ELF-1 (cell line): ENCODE measurements around the gene ITGA8.
A peak's percentile ranks its signal among the peaks of the same experiment; 100 is the strongest.
"Not testable (repeated sequence)": the region's sequence is repeated elsewhere in the genome, so short reads cannot be mapped to it uniquely, and the experiment has no call there.

ENCODE experiments used
- DNase-seq: peaks from one replicate; pipeline ENCODE4 v3.0.0-alpha.2; 2016; ENCODE audit warnings: low read depth, low spot score

The ITGA8 gene

DNA sequence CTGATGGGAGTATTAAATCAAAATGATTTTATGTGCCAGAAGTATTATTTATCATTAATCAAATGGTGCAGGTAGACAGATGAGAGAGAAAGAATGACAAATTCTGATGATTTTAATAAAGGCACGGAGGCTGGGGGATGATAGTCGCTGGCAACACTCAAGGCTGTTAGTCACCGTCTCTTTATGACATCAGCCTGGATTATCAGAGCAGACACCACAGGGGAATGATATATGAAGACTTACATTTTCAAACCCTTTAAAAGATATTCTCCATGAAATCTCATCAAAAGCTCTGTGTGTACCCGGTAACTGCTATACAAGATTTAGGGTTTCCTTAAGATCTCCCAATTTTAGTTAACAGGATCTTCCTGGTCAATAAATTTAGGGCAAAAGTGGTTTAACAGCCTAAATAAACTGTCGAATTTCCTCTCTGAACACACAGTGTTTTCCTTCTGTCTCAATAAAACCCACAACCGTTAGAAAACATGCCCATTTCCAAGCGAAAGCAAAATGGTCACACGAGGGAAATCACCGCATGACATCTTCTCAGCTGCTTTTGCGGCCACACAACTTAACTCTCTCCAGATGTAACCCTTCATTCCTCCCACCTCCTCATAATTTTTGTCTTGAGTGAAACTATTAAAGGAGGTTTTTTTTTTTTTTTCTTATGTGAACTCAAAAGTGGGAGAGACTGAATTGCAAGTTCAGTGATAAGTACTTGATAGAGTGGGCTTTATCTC, 215.5 kb downstream of the ITGA8 start:
- DNase-seq: no peak

DNA sequence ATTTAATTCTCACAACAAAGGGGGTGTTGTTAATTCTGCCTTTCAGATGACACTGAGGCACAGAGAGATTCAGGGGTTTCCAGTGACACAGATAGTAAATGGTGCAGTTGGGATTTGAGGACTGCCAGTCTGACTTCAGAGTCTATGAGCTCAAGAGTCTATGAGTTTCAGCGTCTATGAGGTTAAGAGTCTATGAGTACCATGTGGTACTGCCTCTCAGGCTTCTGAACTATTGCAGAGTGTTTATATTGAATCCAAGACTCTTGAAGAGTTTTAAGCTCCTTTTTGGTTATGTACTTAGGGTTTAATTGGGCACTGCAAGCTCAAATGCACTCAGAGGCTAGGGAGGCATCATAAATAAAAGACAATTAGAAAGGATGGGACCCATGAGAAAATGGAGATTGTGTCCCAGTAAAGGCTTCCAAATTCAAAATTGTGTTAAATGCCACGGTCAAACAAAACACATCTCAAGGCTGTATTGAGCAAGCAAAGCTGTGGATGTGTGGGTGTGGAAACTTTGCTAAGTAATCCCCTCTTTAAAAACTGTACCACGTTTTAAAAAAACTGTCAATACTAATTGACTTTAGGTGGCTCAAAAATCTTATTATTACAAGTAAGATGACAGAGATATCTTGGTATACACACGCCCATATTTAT, 224.7 kb downstream of the ITGA8 start:
- no peak for DNase-seq

DNA sequence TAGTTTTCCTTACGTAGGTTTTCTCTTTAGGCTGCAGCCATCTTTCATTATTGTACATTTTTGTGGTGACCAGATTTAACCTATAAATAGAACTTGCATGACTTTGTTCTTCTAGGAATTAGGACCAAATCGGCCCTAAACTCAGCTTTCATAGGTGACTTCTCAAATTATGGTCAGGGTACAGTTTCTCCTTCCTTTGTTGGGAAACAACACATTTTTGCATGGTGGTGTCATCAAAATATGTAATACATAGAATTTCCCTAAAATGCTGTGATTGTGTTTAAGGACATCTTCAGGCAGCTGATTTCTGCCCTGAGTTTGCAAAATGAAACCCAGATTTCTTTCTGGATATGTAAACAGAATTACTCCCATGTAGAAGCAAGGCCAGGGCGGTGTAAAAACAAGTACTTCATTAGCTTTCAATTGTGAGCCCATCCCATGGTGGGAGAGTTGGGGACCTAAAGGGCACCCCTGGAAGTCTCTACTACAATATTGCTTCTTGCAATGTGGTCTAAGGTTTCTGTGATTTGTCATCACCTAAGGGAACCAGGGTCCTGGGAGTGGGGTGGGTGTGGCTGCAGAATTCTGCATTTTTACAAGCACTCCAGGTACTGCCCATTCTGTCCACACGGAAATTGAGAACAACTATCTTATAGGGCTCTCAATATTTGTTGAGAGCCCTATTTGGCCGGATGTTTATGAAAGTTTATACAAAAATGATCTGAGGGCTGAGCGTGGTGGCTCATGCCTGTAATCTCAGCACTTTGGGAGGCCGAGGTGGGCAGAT, 227.7 kb downstream of the ITGA8 start:
- no peak for DNase-seq

DNA sequence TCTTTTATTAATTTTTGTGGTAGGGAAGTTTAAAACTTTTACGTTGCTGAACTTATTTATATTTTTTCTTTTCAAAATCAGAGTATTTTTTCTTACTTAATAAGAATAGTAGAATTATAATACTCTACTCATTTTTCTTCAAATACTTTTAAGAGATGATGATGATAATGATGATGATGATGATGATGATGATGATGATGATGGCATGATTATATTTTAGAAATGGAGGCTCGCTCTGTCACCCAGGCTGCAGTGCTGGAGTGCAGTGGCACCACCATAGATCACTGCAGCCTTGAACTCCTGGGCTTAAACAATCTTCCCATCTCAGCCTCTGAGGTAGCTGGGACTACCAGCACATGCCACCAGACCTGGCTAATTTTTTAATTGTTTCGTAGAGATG, 230.3 kb downstream of the ITGA8 start:
- no peak for DNase-seq

DNA sequence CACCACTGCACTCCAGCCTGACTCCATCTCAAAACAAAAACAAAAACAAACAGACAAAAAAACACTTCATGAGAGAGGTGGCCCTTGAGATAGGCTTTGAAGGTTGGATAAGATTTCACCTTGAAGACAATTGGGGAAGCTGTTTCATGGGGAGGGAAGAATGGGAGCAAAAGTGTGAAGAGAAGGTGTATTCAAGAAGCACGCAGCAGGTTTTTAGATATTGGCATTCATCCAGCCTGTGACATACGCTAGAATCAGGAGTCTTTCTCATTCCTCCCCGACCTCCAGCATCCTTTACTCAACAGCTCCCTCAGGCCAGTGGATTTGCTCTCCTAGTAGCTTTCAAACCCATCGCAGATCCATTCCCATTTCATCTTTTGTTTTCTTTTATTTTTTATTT, 232.3 kb downstream of the ITGA8 start:
- no peak for DNase-seq

DNA sequence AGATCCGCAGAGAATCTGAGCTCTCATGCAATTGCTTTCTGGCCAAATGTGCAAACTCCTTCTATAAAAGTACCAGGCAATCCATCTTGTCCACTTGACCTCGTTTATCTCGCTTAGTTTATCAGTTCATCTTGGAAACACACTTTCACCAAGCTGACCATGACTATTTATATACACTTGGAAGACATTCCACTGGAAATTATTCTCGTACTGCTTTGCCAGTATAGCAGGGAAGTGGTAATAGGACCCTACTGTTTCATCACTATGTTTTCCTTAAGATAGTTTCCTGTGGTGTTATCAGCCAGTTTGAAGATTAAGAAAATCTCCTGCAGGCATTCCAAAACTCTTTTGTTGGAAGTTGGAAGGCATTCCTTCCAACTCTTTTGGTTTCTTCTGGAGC, 233.3 kb downstream of the ITGA8 start:
- DNase-seq: no peak

DNA sequence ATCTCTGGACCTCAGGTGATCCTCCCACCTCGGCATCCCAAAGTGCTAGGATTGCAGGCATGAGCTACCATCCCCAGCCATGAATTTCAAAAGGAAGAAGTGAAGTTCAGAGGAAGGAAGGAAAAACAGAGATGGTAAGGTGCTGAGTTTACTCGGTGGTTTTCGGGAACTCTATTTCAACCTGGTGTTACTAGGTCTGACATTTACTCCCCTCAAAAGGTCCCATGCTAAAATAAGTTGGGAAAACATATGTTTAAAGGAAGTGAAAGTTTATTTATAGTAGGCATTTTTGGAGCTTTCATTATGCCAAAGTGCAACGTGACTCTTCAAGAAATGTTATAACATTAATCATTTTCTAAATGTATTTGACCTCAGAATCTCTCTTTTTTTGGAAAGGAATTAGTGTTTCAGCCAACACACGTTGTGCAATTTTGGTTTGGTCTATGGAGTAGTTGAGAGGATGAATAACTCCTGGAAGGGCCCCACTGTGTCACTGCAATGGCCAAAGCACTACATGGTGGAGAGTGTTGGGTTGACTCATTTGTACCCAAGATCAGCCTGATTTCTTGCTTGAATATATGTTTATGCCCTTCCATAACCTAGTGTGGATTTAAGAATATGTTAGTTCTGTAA, 233.9 kb downstream of the ITGA8 start:
- DNase-seq: no peak

DNA sequence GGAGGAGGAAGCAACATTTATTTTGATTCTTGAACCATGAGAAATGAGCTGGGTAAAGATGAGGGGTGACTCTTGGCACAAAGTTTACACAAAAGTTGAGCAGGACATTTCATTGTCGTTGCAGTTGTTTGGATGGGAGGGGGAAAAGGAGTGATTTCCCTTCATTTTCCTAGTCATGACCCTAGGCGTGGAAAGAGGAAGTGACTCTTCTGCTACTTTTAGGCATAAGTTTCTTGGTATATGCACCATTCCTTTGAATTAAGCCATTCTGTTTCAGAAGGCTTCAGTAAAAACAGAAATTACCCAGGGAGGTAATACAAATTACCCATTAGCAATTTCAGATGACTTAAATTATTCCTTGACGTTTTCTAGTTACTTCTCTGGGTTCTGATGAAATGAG, 234.7 kb downstream of the ITGA8 start:
- DNase-seq: no peak

DNA sequence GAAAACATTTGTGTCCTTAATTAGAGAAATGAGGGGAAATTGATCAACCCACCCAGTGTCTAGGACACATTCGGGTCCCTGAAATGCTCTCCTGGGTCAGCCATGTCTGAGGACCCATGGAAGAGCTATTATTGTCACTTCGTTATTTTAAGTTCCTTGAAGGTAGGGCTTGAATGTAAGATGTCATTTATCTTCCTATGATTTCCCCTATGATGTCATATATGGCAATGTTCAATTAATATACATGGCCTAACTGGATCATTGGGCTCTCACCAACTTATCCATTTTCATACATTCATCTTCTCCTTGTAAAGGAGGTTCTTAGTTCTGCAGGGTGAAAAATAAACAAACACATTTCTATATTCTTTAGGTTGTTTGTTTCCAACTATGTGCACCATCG, 235.6 kb downstream of the ITGA8 start:
- DNase-seq: no peak

DNA sequence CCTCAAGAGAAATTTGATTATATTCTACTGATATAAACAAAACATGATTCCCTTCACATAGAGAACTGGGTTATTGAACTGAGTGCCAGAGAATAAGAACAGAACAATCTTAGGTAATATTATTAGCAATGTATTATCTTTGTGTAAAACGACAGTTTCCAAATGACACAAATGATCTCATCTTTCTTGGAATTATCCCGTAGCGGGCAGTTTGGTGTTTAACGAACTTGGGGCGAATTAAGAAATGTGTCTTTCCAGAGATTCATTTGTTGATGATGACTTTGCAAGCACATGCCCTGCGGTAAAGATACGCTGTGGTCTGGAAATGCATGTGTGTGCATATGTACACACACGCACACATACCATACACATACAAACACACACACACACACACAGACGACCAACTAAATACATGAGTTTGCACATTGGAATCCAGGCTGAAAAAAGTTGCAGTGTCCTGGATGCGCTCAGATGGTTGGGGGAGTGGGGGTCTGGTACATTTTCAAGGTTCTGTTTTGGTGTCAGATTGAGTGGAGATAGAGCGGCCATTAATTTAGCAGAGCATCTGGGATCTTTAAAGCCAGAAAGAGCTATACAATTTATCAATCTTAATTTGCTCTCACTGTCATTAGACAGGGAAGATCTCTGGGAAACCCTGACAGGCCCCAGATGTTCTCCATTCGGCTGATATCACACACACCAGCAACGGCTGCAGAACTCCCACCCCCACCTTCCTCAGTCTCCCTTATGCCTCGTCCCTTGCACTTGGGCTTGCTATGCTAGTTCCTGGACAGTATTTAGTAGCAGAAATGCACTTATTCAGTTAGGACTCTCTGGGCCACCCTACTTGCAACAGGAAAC, 236.3 kb downstream of the ITGA8 start:
- DNase-seq: peak; percentile 52

DNA sequence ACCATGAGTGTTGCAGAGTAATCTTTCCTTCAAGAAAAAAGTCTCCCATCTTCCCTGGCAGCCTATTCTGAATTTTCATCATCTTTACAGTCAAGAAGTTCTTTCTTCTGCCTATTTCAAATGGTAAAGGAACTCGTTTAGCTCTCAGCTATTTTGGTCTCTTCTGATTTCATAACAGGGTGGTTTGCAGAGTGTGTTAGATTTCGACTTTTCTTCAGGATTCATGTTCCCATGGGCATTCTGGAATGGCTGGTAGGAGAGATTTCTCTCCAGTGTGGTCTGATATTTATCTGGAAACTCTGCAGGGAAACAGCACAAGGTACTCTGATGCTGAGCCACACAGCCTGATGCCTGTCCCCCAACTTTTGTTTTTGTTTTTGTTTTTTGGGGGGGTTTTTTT, 237.6 kb downstream of the ITGA8 start:
- no peak for DNase-seq

DNA sequence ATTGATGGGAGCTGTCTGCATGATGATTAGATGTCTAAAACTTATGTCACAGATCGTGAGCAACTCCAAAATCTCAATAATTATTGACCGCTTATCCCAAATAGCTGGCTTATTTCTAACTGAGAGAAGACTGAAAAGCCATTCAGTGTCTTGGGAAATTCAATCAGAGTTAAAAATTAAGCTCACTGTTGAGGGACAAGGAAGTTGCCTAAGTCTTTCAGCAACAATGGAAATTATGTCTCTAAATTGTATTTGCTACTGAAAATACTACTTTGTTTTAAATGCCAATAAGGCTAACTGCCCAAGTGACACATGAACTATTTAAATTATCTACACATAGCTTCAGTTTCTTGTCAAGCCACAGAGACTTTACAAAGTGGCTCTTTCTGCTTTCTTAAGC, 240.8 kb downstream of the ITGA8 start:
- no peak for DNase-seq

DNA sequence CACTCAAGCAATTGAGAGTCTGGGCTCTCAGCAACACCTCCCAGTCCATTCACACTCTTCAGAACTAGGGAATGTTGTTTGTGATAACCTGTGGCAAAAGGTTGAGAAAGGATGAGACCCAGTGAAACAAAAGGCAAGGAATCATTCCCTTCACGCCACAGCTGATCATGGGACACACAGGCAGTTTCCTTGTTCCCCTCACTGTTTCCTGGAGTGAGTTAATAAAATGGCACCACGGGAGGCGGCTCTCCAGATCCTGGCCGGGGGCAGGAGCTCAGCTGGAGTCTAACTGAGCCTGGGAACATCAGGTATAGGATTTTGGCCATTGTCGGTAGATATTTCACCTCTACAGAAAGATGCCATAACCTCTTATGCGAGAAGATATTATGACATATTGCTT, 241.3 kb downstream of the ITGA8 start:
- peak; percentile 75 for DNase-seq

DNA sequence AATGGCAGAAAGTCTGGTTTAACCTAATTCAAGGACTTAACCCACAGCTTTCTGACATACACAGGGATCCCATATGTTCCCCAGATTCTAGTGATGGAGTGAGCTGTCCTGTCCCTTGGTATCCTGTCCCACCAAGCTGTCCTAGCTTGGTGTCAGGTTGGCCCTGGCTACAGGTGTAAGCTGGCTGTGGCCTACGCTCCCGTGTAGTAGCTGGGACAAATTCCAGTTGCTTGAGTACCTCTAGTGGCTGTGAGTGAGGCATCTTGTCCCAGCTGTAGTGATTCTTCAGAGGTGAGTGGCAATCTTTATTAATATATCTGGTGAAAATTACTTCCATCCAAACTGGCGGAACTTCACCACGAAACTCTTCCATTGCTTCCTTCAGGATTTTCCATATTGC, 243.4 kb downstream of the ITGA8 start:
- DNase-seq: no peak

DNA sequence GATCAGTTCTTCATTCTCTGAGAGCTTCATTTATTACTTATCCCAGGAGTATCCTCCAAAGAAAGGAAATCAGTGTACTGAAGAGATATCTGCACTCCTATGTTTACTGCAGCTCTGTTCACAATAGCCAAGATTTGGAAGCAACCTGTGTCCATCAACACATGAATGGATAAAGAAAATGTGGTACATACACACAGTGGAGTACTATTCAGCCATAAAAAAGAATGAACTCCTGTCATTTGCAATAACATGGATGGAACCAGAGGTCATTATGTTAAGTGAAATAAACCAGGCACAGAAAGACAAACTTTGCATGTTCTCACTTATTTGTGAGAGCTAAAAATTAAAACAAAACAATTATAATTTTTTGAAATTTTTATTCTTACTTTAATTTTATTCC, 244.3 kb downstream of the ITGA8 start:
- DNase-seq: not testable (repeated sequence)

DNA sequence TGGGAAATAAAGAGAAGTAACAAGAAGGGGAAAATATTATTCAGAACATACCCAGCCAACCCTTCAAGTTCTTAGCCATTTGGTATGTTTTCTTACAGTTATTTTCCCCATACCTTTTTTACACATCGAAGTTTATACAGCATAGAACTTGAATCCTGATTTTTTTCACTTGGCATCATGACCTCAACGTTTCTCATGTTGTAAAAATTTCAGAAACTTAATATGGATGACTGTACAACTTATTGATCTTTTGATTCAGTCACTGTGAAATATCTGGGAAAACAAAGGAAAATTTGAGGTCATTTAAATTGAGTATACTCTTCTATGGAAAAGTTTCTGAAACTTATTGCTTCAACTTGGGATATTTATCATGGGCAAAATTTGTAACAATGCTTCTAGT, 245.1 kb downstream of the ITGA8 start:
- DNase-seq: no peak

DNA sequence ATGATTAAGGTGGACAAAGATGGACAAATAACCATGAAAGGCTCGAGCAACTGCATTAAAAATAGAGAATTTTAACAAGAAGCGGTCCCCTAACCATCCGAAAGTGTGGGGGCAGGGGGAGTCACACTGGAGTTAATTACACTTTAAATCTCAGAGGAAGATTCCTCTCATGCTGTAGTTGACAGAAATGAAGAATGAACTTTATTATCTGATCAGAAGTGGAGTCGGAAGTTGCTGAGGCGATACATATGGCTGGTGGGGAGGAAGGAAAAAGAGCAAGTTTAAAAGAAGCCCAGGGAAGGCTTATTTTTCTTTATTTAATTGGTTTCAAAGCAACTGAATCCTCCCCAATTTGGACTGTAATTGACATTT, 246.3 kb downstream of the ITGA8 start:
- no peak for DNase-seq

DNA sequence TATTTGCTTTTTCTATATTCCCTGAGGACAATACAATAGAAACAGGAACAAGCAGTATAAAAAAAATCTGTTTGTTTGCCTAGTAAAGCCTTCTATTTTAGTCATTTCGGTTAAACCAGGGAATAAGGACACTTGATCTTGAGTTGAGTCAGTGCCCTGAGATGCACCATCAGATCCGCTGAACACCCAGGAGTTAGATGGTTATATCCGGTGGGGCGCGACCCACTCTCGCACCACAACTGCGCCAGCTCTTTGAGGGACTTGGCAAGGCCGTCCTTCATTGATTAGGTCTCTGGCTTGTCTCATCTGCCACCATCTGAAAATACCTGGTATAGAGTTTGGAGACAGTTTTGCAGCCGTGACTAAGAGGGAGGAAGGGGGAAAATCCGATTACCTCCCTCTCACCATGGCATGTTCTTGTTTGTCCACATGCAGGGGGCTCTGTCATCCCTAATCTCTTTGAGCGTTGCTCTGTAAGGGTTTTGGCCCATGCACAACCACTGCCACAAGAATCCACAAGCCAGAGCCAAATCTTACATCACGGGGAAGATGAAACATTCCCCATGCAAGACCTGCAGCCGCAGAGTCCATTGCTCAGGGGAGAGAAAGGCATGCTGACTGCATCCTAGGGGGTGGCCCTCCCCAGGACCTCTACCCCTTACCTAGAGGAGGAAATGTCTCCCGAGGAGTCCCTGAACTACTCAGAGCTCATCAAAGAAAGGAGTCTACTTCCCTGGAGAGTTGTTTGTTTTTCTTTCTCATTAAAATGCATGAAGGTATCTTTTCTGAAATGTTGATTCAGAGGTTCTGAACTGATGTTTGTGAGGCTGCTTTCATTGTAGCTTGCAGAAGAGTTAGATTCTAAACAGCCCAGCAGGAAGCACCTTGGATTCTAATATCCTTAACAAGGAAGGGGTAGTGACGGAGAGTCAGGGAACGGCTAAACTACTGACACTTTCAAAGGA, 247.0 kb downstream of the ITGA8 start:
- peak; percentile 63 for DNase-seq

DNA sequence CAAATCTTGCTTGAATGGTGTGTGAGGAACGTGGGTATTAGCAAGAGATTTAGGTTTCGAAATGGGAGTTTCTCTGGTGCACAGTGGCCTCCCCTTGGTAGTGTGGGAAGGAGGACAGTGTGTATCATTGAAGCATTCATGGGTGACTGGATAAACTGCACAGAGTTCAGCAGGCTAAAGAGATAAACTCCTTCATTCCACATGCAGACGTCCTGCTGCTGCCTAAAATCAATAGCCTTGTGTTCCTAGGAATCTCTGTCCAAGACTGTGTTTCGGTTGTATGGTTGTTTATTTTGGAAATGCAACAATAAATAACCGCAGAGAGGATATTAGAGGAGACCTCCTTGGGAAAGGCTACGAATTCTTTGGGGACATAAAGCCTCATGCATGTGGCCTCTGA, 247.7 kb downstream of the ITGA8 start:
- DNase-seq: no peak

DNA sequence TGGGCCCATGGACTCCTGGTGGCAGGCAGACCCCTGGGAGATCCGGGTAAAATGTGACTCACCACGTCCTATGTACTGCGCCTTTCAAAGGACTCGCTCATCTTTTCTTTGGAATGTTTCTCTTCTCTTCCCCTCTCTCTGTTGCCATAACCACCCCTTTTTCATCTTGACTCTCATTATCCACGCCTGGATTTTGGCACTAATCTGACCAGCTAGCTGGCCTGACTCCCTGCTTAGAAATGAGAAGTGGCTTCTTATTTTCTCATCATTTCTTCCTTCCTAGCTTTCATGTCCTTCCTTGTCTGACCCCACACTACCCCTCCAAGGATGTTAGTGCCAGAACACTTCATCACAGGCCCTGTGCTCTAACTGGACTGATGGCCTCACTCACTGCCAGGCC, 250.6 kb downstream of the ITGA8 start:
- DNase-seq: no peak
